Fibroblast of lung (primary cell): ENCODE data around the gene TTC24. TPM values are rescaled to one million over a fixed set of nuclear protein-coding genes. Genes with fewer than 3 reads are reported as not detected.
A peak's percentile ranks its signal among the peaks of the same experiment; 100 is the strongest.

ENCODE experiments used
- DNase-seq, 2 donors: peaks; one replicate each; pipeline versions ENCODE4 v3.0.0 to v3.0.0-alpha.2; 2010; ENCODE audit warnings: low read depth in 2 of 2
- H2AFZ ChIP-seq: 2 replicates; pipeline ENCODE4 v1.5.1; 2012; ENCODE audit warnings: low read length, control low read depth, inconsistent platforms
- H3K27ac ChIP-seq: 2 replicates; pipeline ENCODE4 v1.5.1; 2011; ENCODE audit warnings: low read length, control low read depth; ENCODE audit not compliant: insufficient read depth
- H3K27me3 ChIP-seq: 2 replicates; pipeline ENCODE4 v1.5.1; 2011; ENCODE audit warnings: mild to moderate bottlenecking, low read length; ENCODE audit not compliant: control insufficient read depth, insufficient read depth
- H3K36me3 ChIP-seq: 2 replicates; pipeline ENCODE4 v1.5.1; 2011; ENCODE audit warnings: low read length; ENCODE audit not compliant: control insufficient read depth, insufficient read depth
- H3K4me1 ChIP-seq: 2 replicates; pipeline ENCODE4 v1.5.1; 2011; ENCODE audit warnings: low read length; ENCODE audit not compliant: control insufficient read depth, insufficient read depth; ENCODE audit errors: extremely low read depth
- H3K4me2 ChIP-seq: 2 replicates; pipeline ENCODE4 v1.5.1; 2011; ENCODE audit warnings: low read length, control low read depth; ENCODE audit not compliant: insufficient read depth; ENCODE audit errors: extremely low read depth
- H3K4me3 ChIP-seq, 4 experiments: fragments of 200-600 bp in 1 of 4; sonication (generic) in 1 of 4; replicated peaks in 1 of 4; 2 replicates each; pipeline ENCODE4 v1.5.1; 2011 to 2016; ENCODE audit warnings: low read length in 4 of 4, low read depth in 3 of 4, mild to moderate bottlenecking in 3 of 4, control low read depth in 2 of 4, inconsistent platforms in 1 of 4, mixed read lengths in 1 of 4; ENCODE audit not compliant: insufficient read depth in 1 of 4; ENCODE audit errors: control extremely low read depth in 1 of 4
- H3K79me2 ChIP-seq: 2 replicates; pipeline ENCODE4 v1.5.1; 2012; ENCODE audit warnings: mild to moderate bottlenecking, low read length, inconsistent platforms; ENCODE audit not compliant: control insufficient read depth, insufficient read depth
- H3K9ac ChIP-seq: 2 replicates; pipeline ENCODE4 v1.5.1; 2011; ENCODE audit warnings: mild to moderate bottlenecking, low read length, control low read depth; ENCODE audit not compliant: insufficient read depth
- H3K9me3 ChIP-seq: 2 replicates; pipeline ENCODE4 v1.5.1; 2012; ENCODE audit warnings: low read depth, low read length; ENCODE audit not compliant: control insufficient read depth, insufficient read depth
- H4K20me1 ChIP-seq: 2 replicates; pipeline ENCODE4 v1.5.1; 2011; ENCODE audit warnings: low read length; ENCODE audit not compliant: control insufficient read depth, insufficient read depth; ENCODE audit errors: extremely low read depth
- EZH2 ChIP-seq: IDR thresholded peaks from 2 replicates; pipeline ENCODE4 v1.5.1; 2012; ENCODE audit warnings: low read length, control low read depth, mild to moderate bottlenecking; ENCODE audit errors: missing control alignments
- polyA plus RNA-seq, 2 donors: library from polyadenylated mRNA; depleted of rRNA in 1 of 2; stranded (reverse) in 1 of 2; unstranded in 1 of 2; fragments of >200 nt; gene quantifications; 2 replicates each; pipeline ENCODE4 v1.2.1, GENCODE V29; 2011 to 2012; ENCODE audit warnings: missing spikeins in 1 of 2
- total RNA-seq: library from RNA; depleted of rRNA; stranded (reverse); fragments of >200 nt; gene quantifications from 2 replicates; pipeline ENCODE4 v1.2.1, GENCODE V29; 2014
- TF ChIP-seq, protein P1 (sequence below), 2 donors: IDR thresholded peaks in 1 of 2; conservative IDR thresholded peaks in 1 of 2; 1 replicate in 1 of 2; 2 replicates in 1 of 2; pipeline ENCODE4 v1.5.1; 2011 to 2012; ENCODE audit warnings: low read length in 2 of 2, control low read depth in 1 of 2, inconsistent platforms in 1 of 2, low read depth in 1 of 2, mild to moderate bottlenecking in 1 of 2

The TTC24 gene
- total and polyA plus RNA-seq, 2 donors (not counting 1 experiment from before 2014, with no cell fraction given), result not detected

- no peak for DNase-seq
- H3K27ac ChIP-seq, result no peak overlapping the region
- H3K9me3 ChIP-seq, result no peaks in the 10 kb centered on the region
- peaks cover 17% of the 10 kb centered on the region for H3K36me3 ChIP-seq
- no peak overlapping the region for H3K4me2 ChIP-seq
- TF ChIP-seq, protein P1, sequence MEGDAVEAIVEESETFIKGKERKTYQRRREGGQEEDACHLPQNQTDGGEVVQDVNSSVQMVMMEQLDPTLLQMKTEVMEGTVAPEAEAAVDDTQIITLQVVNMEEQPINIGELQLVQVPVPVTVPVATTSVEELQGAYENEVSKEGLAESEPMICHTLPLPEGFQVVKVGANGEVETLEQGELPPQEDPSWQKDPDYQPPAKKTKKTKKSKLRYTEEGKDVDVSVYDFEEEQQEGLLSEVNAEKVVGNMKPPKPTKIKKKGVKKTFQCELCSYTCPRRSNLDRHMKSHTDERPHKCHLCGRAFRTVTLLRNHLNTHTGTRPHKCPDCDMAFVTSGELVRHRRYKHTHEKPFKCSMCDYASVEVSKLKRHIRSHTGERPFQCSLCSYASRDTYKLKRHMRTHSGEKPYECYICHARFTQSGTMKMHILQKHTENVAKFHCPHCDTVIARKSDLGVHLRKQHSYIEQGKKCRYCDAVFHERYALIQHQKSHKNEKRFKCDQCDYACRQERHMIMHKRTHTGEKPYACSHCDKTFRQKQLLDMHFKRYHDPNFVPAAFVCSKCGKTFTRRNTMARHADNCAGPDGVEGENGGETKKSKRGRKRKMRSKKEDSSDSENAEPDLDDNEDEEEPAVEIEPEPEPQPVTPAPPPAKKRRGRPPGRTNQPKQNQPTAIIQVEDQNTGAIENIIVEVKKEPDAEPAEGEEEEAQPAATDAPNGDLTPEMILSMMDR (conservative IDR thresholded peaks at IDR 0.05 in 1 of 2, IDR thresholded peaks at IDR 0.05 in 1 of 2; ENCODE audit: low read depth in 1 of 2, low read length in 2 of 2), result no peak
- no peak for TF ChIP-seq EZH2
- H3K4me1 ChIP-seq, result peaks cover 7% of the 10 kb centered on the region
- H3K4me3 ChIP-seq, result no peak overlapping the region
- H2AFZ ChIP-seq, result no peak overlapping the region
- peaks cover 15% of the 10 kb centered on the region for H3K79me2 ChIP-seq
- H3K27me3 ChIP-seq, result no peaks in the 10 kb centered on the region
- H4K20me1 ChIP-seq, result no peaks in the 10 kb centered on the region
- H3K9ac ChIP-seq, result no peak overlapping the region
Observed at GRCh38 chr1:156598731-156599432, 19.4 kb downstream of the TTC24 start.

DNA sequence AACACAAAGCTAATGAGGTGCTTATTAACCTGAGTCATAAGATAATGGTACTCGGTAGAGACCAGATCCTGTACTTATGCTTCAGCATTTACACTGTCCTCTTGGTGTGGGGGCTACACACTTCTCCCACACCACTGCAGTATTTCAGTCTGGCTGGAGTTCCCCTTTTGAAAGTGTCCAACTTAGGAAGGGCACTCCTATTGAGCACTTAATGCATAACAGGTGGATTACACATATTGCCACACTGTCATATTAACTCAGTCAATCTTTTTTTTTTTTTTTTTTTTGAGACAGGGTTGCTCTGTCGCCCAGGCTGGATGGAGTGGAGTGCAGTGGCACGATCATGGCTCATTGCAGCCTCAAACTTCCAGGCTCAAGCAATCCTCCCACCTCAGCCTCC lies 20.3 kb downstream of the TTC24 start:
- H2AFZ ChIP-seq, result no peak overlapping the region
- H3K36me3 ChIP-seq, result peaks cover 15% of the 10 kb centered on the region
- peak in 1 of 2 donors; percentile 6 for DNase-seq
- no peaks in the 10 kb centered on the region for H3K27me3 ChIP-seq
- no peak overlapping the region for H3K4me2 ChIP-seq
- H3K4me1 ChIP-seq, result peaks cover 7% of the 10 kb centered on the region
- H3K79me2 ChIP-seq, result peaks cover 15% of the 10 kb centered on the region
- TF ChIP-seq, protein P1 (conservative IDR thresholded peaks at IDR 0.05 in 1 of 2, IDR thresholded peaks at IDR 0.05 in 1 of 2; ENCODE audit: low read depth in 1 of 2, low read length in 2 of 2), result no peak
- no peak for TF ChIP-seq EZH2
- no peak overlapping the region for H3K9ac ChIP-seq
- no peaks in the 10 kb centered on the region for H4K20me1 ChIP-seq
- no peak overlapping the region for H3K4me3 ChIP-seq
- no peak overlapping the region for H3K27ac ChIP-seq
- no peaks in the 10 kb centered on the region for H3K9me3 ChIP-seq

GRCh38 chr1:156600733-156601121 lies 21.2 kb downstream of the TTC24 start:
- H3K27ac ChIP-seq, result peak overlapping the region; percentile 90
- peaks cover 15% of the 10 kb centered on the region for H3K79me2 ChIP-seq
- peak overlapping the region; percentile 96 for H3K4me2 ChIP-seq
- peak; percentile 10 to 19 for DNase-seq
- peaks cover 7% of the 10 kb centered on the region for H3K4me1 ChIP-seq
- peaks cover 9% of the 10 kb centered on the region for H3K36me3 ChIP-seq
- H3K4me3 ChIP-seq, result peak overlapping the region; percentile 84 to 98 (median 92)
- TF ChIP-seq, protein P1 (conservative IDR thresholded peaks at IDR 0.05 in 1 of 2, IDR thresholded peaks at IDR 0.05 in 1 of 2; ENCODE audit: low read depth in 1 of 2, low read length in 2 of 2), result no peak
- no peak for TF ChIP-seq EZH2
- peak overlapping the region; percentile 83 for H3K9ac ChIP-seq
- peak overlapping the region; percentile 95 for H2AFZ ChIP-seq
- no peaks in the 10 kb centered on the region for H4K20me1 ChIP-seq
- H3K27me3 ChIP-seq, result no peaks in the 10 kb centered on the region
- H3K9me3 ChIP-seq, result no peaks in the 10 kb centered on the region
